HEK293 (cell line): ENCODE measurements around the gene PRIMPOL.

Source experiments
- CTCF ChIA-PET: fragments of 350-600 bp; formaldehyde crosslinking; extraction: SDS; loops from one replicate; lab custom pipeline; 2021; ENCODE audit warnings: antibody characterized with exemption; lab: Yijun Ruan, JAX
- POLR2A ChIA-PET: fragments of 300-600 bp; formaldehyde crosslinking; extraction: SDS; loops from one replicate; lab custom pipeline; 2020; ENCODE audit warnings: antibody characterized with exemption, inconsistent platforms; lab: Yijun Ruan, JAX
- H3K27ac ChIP-seq: fragments of 200-500 bp; sonication (Bioruptor generic); 2 replicates; pipeline ENCODE4 v1.5.1; 2014; ENCODE audit warnings: low read depth, low read length, control low read depth, inconsistent platforms; ENCODE audit errors: extremely low read depth
- H3K36me3 ChIP-seq, 2 experiments: fragments of 200-500 bp in 1 of 2; sonication (Bioruptor generic) in 1 of 2; 1 replicate in 1 of 2; 2 replicates in 1 of 2; pipeline ENCODE4 v1.5.1; 2014 to 2017; ENCODE audit warnings: inconsistent platforms in 2 of 2, low read length in 2 of 2; ENCODE audit not compliant: control insufficient read depth in 2 of 2, insufficient read depth in 1 of 2
- H3K4me1 ChIP-seq: fragments of 200-500 bp; sonication (Bioruptor generic); 2 replicates; pipeline ENCODE4 v1.5.1; 2014; ENCODE audit warnings: mild to moderate bottlenecking, low read length, inconsistent platforms; ENCODE audit not compliant: control insufficient read depth, insufficient read depth
- H3K4me3 ChIP-seq: 2 replicates; pipeline ENCODE4 v1.5.1; 2011; ENCODE audit warnings: low read depth, mild to moderate bottlenecking, control low read depth, low read length, moderate library complexity
- H3K9me3 ChIP-seq: fragments of 200-500 bp; sonication (Bioruptor generic); 2 replicates; pipeline ENCODE4 v1.5.1; 2014; ENCODE audit warnings: low read depth, low read length, inconsistent platforms; ENCODE audit not compliant: control insufficient read depth, insufficient read depth
- ATF2 ChIP-seq: fragments of 450-650 bp; formaldehyde crosslinking; IDR thresholded peaks from 2 replicates; pipeline ENCODE4 v1.5.1; 2016; ENCODE audit warnings: missing biosample characterization, missing genetic modification characterization, low read depth
- FEZF1 ChIP-seq: fragments of 450-650 bp; formaldehyde crosslinking; IDR thresholded peaks from 2 replicates; pipeline ENCODE4 v1.5.1; 2016; ENCODE audit warnings: missing biosample characterization, missing genetic modification characterization
- IKZF3 ChIP-seq: fragments of 450-650 bp; IDR thresholded peaks from 2 replicates; pipeline ENCODE4 v1.5.0; 2018; ENCODE audit warnings: missing biosample characterization, mild to moderate bottlenecking, missing genetic modification characterization, moderate library complexity
- KLF9 ChIP-seq: fragments of 450-650 bp; formaldehyde crosslinking; IDR thresholded peaks from 2 replicates; pipeline ENCODE4 v1.5.1; 2016; ENCODE audit warnings: missing biosample characterization, missing genetic modification characterization, low read depth
- OSR2 ChIP-seq: fragments of 450-650 bp; formaldehyde crosslinking; IDR thresholded peaks from 2 replicates; pipeline ENCODE4 v1.5.1; 2016; ENCODE audit warnings: missing biosample characterization, missing genetic modification characterization
- PATZ1 ChIP-seq: fragments of 450-650 bp; formaldehyde crosslinking; IDR thresholded peaks from 2 replicates; pipeline ENCODE4 v1.5.1; 2016; ENCODE audit warnings: missing biosample characterization, missing genetic modification characterization
- SCRT1 ChIP-seq: fragments of 450-650 bp; formaldehyde crosslinking; IDR thresholded peaks from 2 replicates; pipeline ENCODE4 v1.5.1; 2016; ENCODE audit warnings: missing biosample characterization, missing genetic modification characterization, borderline replicate concordance
- SCRT2 ChIP-seq: fragments of 450-650 bp; formaldehyde crosslinking; IDR thresholded peaks from 2 replicates; pipeline ENCODE4 v1.5.1; 2016; ENCODE audit warnings: missing biosample characterization, missing genetic modification characterization
- SP2 ChIP-seq: fragments of 450-650 bp; formaldehyde crosslinking; IDR thresholded peaks from 2 replicates; pipeline ENCODE4 v1.5.1; 2016; ENCODE audit warnings: missing biosample characterization, missing genetic modification characterization
- TCF7L2 ChIP-seq: IDR thresholded peaks from 2 replicates; pipeline ENCODE4 v1.6.1; 2011; ENCODE audit warnings: low read depth, mild to moderate bottlenecking, inconsistent platforms, low read length, moderate library complexity, borderline replicate concordance
- TRIM28 ChIP-seq: IDR thresholded peaks from 2 replicates; pipeline ENCODE4 v1.6.1; 2011; ENCODE audit warnings: low read length, control low read depth, borderline replicate concordance
- WT1 ChIP-seq: fragments of 450-650 bp; formaldehyde crosslinking; IDR thresholded peaks from 2 replicates; pipeline ENCODE4 v1.5.1; 2016; ENCODE audit warnings: missing biosample characterization, missing genetic modification characterization
- ZBTB17 ChIP-seq: fragments of 450-650 bp; formaldehyde crosslinking; IDR thresholded peaks from 2 replicates; pipeline ENCODE4 v1.5.1; 2016; ENCODE audit warnings: missing biosample characterization, missing genetic modification characterization
- ZBTB20 ChIP-seq: fragments of 450-650 bp; formaldehyde crosslinking; IDR thresholded peaks from 2 replicates; pipeline ENCODE4 v1.5.1; 2016; ENCODE audit warnings: missing biosample characterization, missing genetic modification characterization
- ZFHX2 ChIP-seq: fragments of 450-650 bp; formaldehyde crosslinking; conservative IDR thresholded peaks from 2 replicates; pipeline ENCODE4 v1.5.1; 2016; ENCODE audit warnings: missing biosample characterization, missing genetic modification characterization
- ZFP41 ChIP-seq: fragments of 450-650 bp; formaldehyde crosslinking; IDR thresholded peaks from 2 replicates; pipeline ENCODE4 v1.5.1; 2016; ENCODE audit warnings: missing biosample characterization, missing genetic modification characterization, borderline replicate concordance
- ZNF184 ChIP-seq: fragments of 450-650 bp; IDR thresholded peaks from 2 replicates; pipeline ENCODE4 v1.5.1; 2018; ENCODE audit warnings: missing biosample characterization, mild to moderate bottlenecking, missing genetic modification characterization
- ZNF211 ChIP-seq: fragments of 450-650 bp; formaldehyde crosslinking; IDR thresholded peaks from 2 replicates; pipeline ENCODE4 v1.5.1; 2016; ENCODE audit warnings: low read depth, missing biosample characterization, missing genetic modification characterization
- ZNF223 ChIP-seq: fragments of 450-650 bp; formaldehyde crosslinking; IDR thresholded peaks from 2 replicates; pipeline ENCODE4 v1.5.1; 2016; ENCODE audit warnings: missing biosample characterization, missing genetic modification characterization
- ZNF239 ChIP-seq: fragments of 450-650 bp; formaldehyde crosslinking; IDR thresholded peaks from 2 replicates; pipeline ENCODE4 v1.5.1; 2016; ENCODE audit warnings: missing biosample characterization, missing genetic modification characterization
- ZNF521 ChIP-seq: fragments of 450-650 bp; formaldehyde crosslinking; IDR thresholded peaks from 2 replicates; pipeline ENCODE4 v1.5.1; 2017; ENCODE audit warnings: missing biosample characterization, mild to moderate bottlenecking, missing genetic modification characterization
- ZNF701 ChIP-seq: fragments of 450-650 bp; formaldehyde crosslinking; IDR thresholded peaks from 2 replicates; pipeline ENCODE4 v1.5.1; 2016; ENCODE audit warnings: missing biosample characterization, missing genetic modification characterization
- ZNF768 ChIP-seq: fragments of 450-650 bp; formaldehyde crosslinking; IDR thresholded peaks from 2 replicates; pipeline ENCODE4 v1.5.1; 2018; ENCODE audit warnings: missing biosample characterization, mild to moderate bottlenecking, missing genetic modification characterization
- ZNF843 ChIP-seq: fragments of 450-650 bp; formaldehyde crosslinking; IDR thresholded peaks from 2 replicates; pipeline ENCODE4 v1.5.1; 2016; ENCODE audit warnings: missing biosample characterization, missing genetic modification characterization
- ZSCAN5A ChIP-seq: fragments of 450-650 bp; formaldehyde crosslinking; IDR thresholded peaks from 2 replicates; pipeline ENCODE4 v1.5.1; 2016; ENCODE audit warnings: missing biosample characterization, missing genetic modification characterization

PRIMPOL gene

DNA sequence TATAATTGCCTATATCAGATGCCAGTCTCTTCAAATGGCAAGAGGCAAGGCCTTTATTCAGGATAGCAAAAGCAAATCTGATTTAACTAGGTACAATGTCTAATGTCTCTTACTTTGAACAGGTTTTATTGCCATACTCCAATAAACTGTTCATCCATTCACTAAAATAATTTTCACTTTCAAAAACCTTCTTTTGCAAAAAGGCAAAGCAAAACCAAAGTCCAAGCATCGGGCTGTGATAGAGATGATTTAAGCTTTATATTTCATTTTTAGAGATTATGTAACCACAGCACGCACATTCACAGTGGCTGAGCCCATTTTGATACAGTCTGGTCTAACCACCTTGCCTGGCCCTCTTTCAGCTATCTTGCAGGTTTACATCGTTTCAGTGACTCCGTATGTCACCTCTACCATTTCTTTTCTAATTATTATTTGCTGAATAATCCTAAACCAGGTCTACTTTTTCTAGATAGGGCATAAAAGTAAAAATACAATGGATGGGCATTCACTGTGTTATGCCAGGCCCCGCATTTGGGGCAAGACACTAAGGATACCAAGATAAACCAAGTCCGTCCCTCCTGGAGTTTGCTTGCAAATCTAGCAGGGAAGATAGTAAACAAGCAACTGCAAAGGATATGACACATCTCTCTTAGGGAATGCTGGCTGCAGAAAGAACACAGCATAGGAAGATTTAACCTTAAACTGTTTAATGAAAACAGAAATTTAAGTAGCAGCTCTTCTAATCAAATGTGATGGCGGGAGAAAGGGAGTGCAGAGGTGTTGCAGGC, 2.1 kb upstream of the PRIMPOL start:
- POLR2A ChIA-PET = no interaction called here
- TF ChIP-seq TRIM28 (0 out of 2 replicates have a peak, but pooled peaks have one; percentile 22), ZNF184 (tag by site-specific recombination) (no peak)
- Histone ChIP-seq H3K4me3 (peak overlapping the region; percentile 82), H3K4me1 (peaks cover 24% of the 10 kb centered on the region), H3K9me3 (no peaks in the 10 kb centered on the region), H3K36me3 (peaks cover 0 to 6% of the 10 kb centered on the region in 2 experiments; a peak in 1 of 3 replicates), H3K27ac (peak overlapping the region; percentile 85; the same call in 1 of the 2 replicates)
- CTCF ChIA-PET = no interaction called here

- ChIA-PET CTCF (interaction anchor here (0.6 kb wide), 1 partner anchor 1604 kb away, joined by 3 read pairs; no protein-coding TSS in a partner anchor), POLR2A (interaction anchor here (1.9 to 2.8 kb wide), 3 partner anchors 9 to 110 kb away, joined by 6 to 21 read pairs (median 7); partner anchors contain the start of gene CENPU)
- TF ChIP-seq ZFP41 (tag by site-specific recombination) (no peak), KLF9 (tag by site-specific recombination) (no peak), ZNF843 (tag by site-specific recombination) (no peak), ZSCAN5A (no peak), ZNF768 (no peak), TCF7L2 (no peak), ZNF701 (tag by site-specific recombination) (no peak), ZNF223 (no peak), IKZF3 (tag by site-specific recombination) (no peak), ZFHX2 (tag by site-specific recombination) (no peak), ZNF211 (tag by site-specific recombination) (no peak)
- peak overlapping the region; percentile 82 for H3K4me3 ChIP-seq
- H3K4me1 ChIP-seq = peaks cover 24% of the 10 kb centered on the region
- H3K27ac ChIP-seq = peak overlapping the region; percentile 85; the same call in 1 of the 2 replicates
- no peaks in the 10 kb centered on the region for H3K9me3 ChIP-seq
- H3K36me3 ChIP-seq = peaks cover 0 to 6% of the 10 kb centered on the region in 2 experiments; a peak in 1 of 3 replicates
Observed at GRCh38 chr4:184648054-184648312, 1.6 kb upstream of the PRIMPOL start.

- Histone ChIP-seq H3K36me3 (peaks cover 0 to 6% of the 10 kb centered on the region in 2 experiments; a peak in 1 of 3 replicates), H3K4me1 (peaks cover 24% of the 10 kb centered on the region), H3K9me3 (no peaks in the 10 kb centered on the region), H3K27ac (peak overlapping the region; percentile 85), H3K4me3 (peak overlapping the region; percentile 82)
- CTCF ChIA-PET = interaction anchor here (0.6 to 0.7 kb wide), 2 partner anchors 9 to 1604 kb away, joined by 3 read pairs; no protein-coding TSS in a partner anchor
- POLR2A ChIA-PET = interaction anchor here (0.8 to 2.8 kb wide), 9 partner anchors 9 to 417 kb away, joined by 3 to 21 read pairs (median 6); partner anchors contain the start of genes CENPU and IRF2
- TF ChIP-seq KLF9 (tag by site-specific recombination) (peak; percentile 75; the same call in 1 of the 2 replicates), SCRT1 (tag by site-specific recombination) (peak; percentile 79), PATZ1 (tag by site-specific recombination) (no peak), ZBTB20 (tag by site-specific recombination) (peak; percentile 89; the same call in 1 of the 2 replicates), ZFHX2 (tag by site-specific recombination) (peak; percentile 54), FEZF1 (tag by site-specific recombination) (no peak), WT1 (tag by site-specific recombination) (no peak), ZNF521 (tag by site-specific recombination) (no peak), ZNF239 (tag by site-specific recombination) (no peak), OSR2 (tag by site-specific recombination) (no peak), ZBTB17 (peak; percentile 98), ATF2 (tag by site-specific recombination) (no peak), SCRT2 (tag by site-specific recombination) (peak; percentile 91), SP2 (peak; percentile 37)
Observed at GRCh38 chr4:184648313-184649025, 1.1 kb upstream of the PRIMPOL start.
